Measurements from ENCODE around the gene ULBP1.
A peak's percentile ranks its signal among the peaks of the same experiment; 100 is the strongest.
"Not testable (repeated sequence)": the region's sequence is repeated elsewhere in the genome, so short reads cannot be mapped to it uniquely, and the experiment has no call there.

Gene ULBP1

GRCh38 chr6:150006961-150007464 is 43.3 kb downstream of the ULBP1 start:
- Histone ChIP-seq H3K9me3 (ENCODE audit: control extremely low read depth in 1 of 5, control insufficient read depth in 4 of 5, insufficient read depth in 2 of 5, low read depth in 1 of 5, low read length in 4 of 5) (peaks cover 0 to 6% (median 0%) of the 10 kb centered on the region in 5 experiments), H3K4me3 (ENCODE audit: control insufficient read depth in 1 of 7, extremely low read depth in 1 of 7, insufficient read depth in 4 of 7, low read depth in 2 of 7, low read length in 6 of 7) (no peak overlapping the region), H3K27me3 (replicated peaks in 2 of 5; ENCODE audit: control insufficient read depth in 4 of 5, insufficient read depth in 5 of 5, low read length in 4 of 5) (peaks cover 0 to 60% (median 11%) of the 10 kb centered on the region in 5 experiments), H3K4me1 (ENCODE audit: control extremely low read depth in 1 of 4, control insufficient read depth in 4 of 4, insufficient read depth in 4 of 4, low read length in 3 of 4) (peaks cover 0 to 18% (median 17%) of the 10 kb centered on the region in 4 experiments), H3K27ac (ENCODE audit: insufficient read depth in 1 of 2, low read depth in 1 of 2, low read length in 2 of 2, poor library complexity in 1 of 2, severe bottlenecking in 2 of 2) (no peak overlapping the region), H3K36me3 (ENCODE audit: control insufficient read depth in 4 of 4, insufficient read depth in 4 of 4, low read length in 3 of 4) (no peaks in the 10 kb centered on the region)
- POLR2A ChIA-PET, result interaction anchor here (0.6 to 0.7 kb wide), 2 partner anchors 11 to 15 kb away, joined by 3 read pairs; no protein-coding TSS in a partner anchor
- WGBS (ENCODE audit: insufficient coverage), result 96% methylated on average over 5 of the region's 7 CpGs
- CTCF ChIA-PET, result interaction anchor here (1.1 to 3.1 kb wide), 2 partner anchors 10 to 45 kb away, joined by 3 to 17 read pairs; no protein-coding TSS in a partner anchor
- DNase-seq, result peak; percentile 38 to 56 (median 51)

DNA sequence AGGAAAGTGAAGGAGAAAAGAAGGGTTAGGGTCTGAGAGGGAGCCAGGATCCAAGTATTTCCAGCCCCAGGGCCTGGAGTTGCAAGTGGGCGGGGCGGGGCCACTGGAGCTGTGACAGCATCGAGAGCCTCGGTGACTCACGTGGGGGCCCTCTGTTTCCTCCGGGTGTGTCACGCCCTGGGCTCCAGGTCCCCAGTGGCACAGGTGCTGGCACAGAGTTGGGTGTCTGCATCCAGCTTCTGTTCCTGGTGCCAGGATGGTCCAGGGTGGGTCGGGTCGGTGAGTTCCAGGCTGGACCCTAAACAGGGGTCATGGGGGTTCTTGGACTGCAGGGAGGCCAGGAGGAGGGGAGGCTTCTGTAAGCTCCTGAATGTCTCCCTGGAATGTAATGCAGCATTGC is 44.8 kb downstream of the ULBP1 start:
- Histone ChIP-seq H3K4me3 (ENCODE audit: control insufficient read depth in 1 of 7, extremely low read depth in 1 of 7, insufficient read depth in 4 of 7, low read depth in 2 of 7, low read length in 6 of 7) (no peak overlapping the region), H3K27ac (ENCODE audit: insufficient read depth in 1 of 2, low read depth in 1 of 2, low read length in 2 of 2, poor library complexity in 1 of 2, severe bottlenecking in 2 of 2) (no peak overlapping the region), H3K27me3 (replicated peaks in 2 of 5; ENCODE audit: control insufficient read depth in 4 of 5, insufficient read depth in 5 of 5, low read length in 4 of 5) (peaks cover 4 to 64% (median 15%) of the 10 kb centered on the region in 5 experiments), H3K9me3 (ENCODE audit: control extremely low read depth in 1 of 5, control insufficient read depth in 4 of 5, insufficient read depth in 2 of 5, low read depth in 1 of 5, low read length in 4 of 5) (no peaks in the 10 kb centered on the region), H3K36me3 (ENCODE audit: control insufficient read depth in 4 of 4, insufficient read depth in 4 of 4, low read length in 3 of 4) (no peaks in the 10 kb centered on the region), H3K4me1 (ENCODE audit: control extremely low read depth in 1 of 4, control insufficient read depth in 4 of 4, insufficient read depth in 4 of 4, low read length in 3 of 4) (peaks cover 0 to 18% (median 17%) of the 10 kb centered on the region in 4 experiments)
- 46% methylated on average over 9 of the region's 9 CpGs for WGBS (ENCODE audit: insufficient coverage)
- CTCF ChIA-PET, result interaction anchor here (0.6 to 3.1 kb wide), 6 partner anchors 9 to 143 kb away, joined by 3 to 17 read pairs (median 3); no protein-coding TSS in a partner anchor
- peak in 2 of 3 donors; percentile 22 to 52 for DNase-seq
- POLR2A ChIA-PET, result no interaction called here

GRCh38 chr6:150012846-150013784 is 49.4 kb downstream of the ULBP1 start:
- not testable (repeated sequence) for H3K4me3 ChIP-seq (ENCODE audit: control insufficient read depth in 1 of 7, extremely low read depth in 1 of 7, insufficient read depth in 4 of 7, low read depth in 2 of 7, low read length in 6 of 7); H3K27ac ChIP-seq (ENCODE audit: insufficient read depth in 1 of 2, low read depth in 1 of 2, low read length in 2 of 2, poor library complexity in 1 of 2, severe bottlenecking in 2 of 2); H3K36me3 ChIP-seq (ENCODE audit: control insufficient read depth in 4 of 4, insufficient read depth in 4 of 4, low read length in 3 of 4); H3K4me1 ChIP-seq (ENCODE audit: control extremely low read depth in 1 of 4, control insufficient read depth in 4 of 4, insufficient read depth in 4 of 4, low read length in 3 of 4); H3K9me3 ChIP-seq (ENCODE audit: control extremely low read depth in 1 of 5, control insufficient read depth in 4 of 5, insufficient read depth in 2 of 5, low read depth in 1 of 5, low read length in 4 of 5); DNase-seq
- ChIA-PET CTCF (interaction anchor here (0.7 to 1.3 kb wide), 2 partner anchors 51 to 77 kb away, joined by 3 read pairs; no protein-coding TSS in a partner anchor), POLR2A (interaction anchor here (0.7 kb wide), 1 partner anchor 367 kb away, joined by 5 read pairs; no protein-coding TSS in a partner anchor)
- WGBS (ENCODE audit: insufficient coverage), result 33% methylated on average over 5 of the region's 8 CpGs
- peaks cover 14 to 75% (median 43%) of the 10 kb centered on the region in 5 experiments for H3K27me3 ChIP-seq (replicated peaks in 2 of 5; ENCODE audit: control insufficient read depth in 4 of 5, insufficient read depth in 5 of 5, low read length in 4 of 5)

DNA sequence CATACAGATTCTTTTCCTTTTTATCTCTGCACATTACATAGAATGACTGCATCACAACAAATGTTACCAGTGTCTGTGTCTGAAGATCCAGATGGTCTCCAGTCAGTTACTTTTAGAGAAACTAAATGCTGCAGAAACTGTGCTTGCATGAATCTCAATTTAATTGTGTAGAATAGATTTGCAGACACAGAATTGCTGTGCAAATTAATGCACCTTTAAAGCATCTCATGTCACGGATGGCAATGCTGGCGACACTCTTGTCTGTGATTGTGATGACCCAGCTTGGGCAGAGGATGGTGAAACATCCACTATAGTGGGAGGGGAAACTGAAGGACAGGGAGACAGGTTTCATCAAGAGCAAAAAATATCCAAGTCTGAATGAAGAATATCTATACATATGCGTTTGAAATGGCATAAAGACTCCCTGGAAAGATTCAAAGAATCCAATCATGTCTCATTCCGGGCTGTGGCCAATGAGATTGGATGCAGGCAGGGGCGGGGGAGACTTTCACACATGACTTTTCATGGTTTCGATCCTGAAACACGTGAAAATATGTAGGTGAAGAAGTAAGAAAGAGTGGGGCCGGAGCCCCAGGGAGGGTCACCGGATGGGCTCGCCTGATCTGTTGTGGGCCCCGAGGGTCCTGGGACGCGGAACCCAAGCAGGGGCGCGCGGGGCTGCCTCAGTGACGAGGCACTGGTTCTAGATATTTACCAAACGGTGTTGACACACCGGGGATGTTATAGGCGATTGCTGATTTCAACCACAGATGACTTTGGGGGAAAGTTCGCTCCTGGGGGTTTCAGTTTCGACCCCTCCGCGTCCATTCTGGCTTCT is 50.3 kb downstream of the ULBP1 start:
- H3K9me3 ChIP-seq (ENCODE audit: control extremely low read depth in 1 of 5, control insufficient read depth in 4 of 5, insufficient read depth in 2 of 5, low read depth in 1 of 5, low read length in 4 of 5); H3K36me3 ChIP-seq (ENCODE audit: control insufficient read depth in 4 of 4, insufficient read depth in 4 of 4, low read length in 3 of 4); H3K4me1 ChIP-seq (ENCODE audit: control extremely low read depth in 1 of 4, control insufficient read depth in 4 of 4, insufficient read depth in 4 of 4, low read length in 3 of 4); DNase-seq; H3K27ac ChIP-seq (ENCODE audit: insufficient read depth in 1 of 2, low read depth in 1 of 2, low read length in 2 of 2, poor library complexity in 1 of 2, severe bottlenecking in 2 of 2); POLR2A ChIA-PET; H3K4me3 ChIP-seq (ENCODE audit: control insufficient read depth in 1 of 7, extremely low read depth in 1 of 7, insufficient read depth in 4 of 7, low read depth in 2 of 7, low read length in 6 of 7): not testable (repeated sequence)
- no CpG with 5 or more reads among the region's 24 CpGs for WGBS (ENCODE audit: insufficient coverage)
- H3K27me3 ChIP-seq (replicated peaks in 2 of 5; ENCODE audit: control insufficient read depth in 4 of 5, insufficient read depth in 5 of 5, low read length in 4 of 5), result peaks cover 14 to 75% (median 41%) of the 10 kb centered on the region in 5 experiments
- CTCF ChIA-PET, result interaction anchor here (1.3 kb wide), 1 partner anchor 78 kb away, joined by 3 read pairs; no protein-coding TSS in a partner anchor

DNA sequence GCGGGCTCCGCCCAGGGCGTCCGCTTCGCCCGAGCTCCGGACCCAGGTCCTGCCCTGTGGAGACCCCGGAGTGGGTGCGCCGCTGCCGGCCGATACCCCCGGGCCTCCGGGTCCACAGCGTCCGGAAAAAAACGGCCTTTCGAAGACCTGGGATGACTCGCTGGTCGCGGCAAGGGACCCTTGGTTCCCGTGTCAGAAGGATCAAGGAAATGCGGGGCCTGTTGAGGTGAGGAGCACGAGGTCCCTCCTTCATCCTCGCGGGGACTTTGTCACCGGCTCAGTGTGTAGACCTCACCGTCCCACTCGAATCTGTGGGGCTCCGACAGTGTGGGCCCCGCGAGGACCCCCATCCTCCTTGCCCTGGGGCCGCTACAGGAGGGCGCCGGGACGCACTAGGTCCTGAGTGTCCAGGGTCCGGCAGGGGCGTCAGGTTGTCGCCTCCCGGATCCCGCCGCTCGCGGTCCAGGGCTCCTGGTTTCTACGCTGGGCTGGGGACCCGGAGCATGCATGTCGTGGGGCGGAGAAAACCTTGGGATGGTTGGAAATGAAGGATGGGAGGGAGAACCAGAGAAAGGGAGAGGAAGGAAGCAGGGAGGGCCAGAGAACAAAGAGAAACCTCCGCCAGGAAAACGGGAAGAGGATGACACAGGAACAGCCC is 51.0 kb downstream of the ULBP1 start:
- DNase-seq; H3K36me3 ChIP-seq (ENCODE audit: control insufficient read depth in 4 of 4, insufficient read depth in 4 of 4, low read length in 3 of 4); CTCF ChIA-PET; H3K27ac ChIP-seq (ENCODE audit: insufficient read depth in 1 of 2, low read depth in 1 of 2, low read length in 2 of 2, poor library complexity in 1 of 2, severe bottlenecking in 2 of 2); POLR2A ChIA-PET; H3K4me3 ChIP-seq (ENCODE audit: control insufficient read depth in 1 of 7, extremely low read depth in 1 of 7, insufficient read depth in 4 of 7, low read depth in 2 of 7, low read length in 6 of 7); H3K9me3 ChIP-seq (ENCODE audit: control extremely low read depth in 1 of 5, control insufficient read depth in 4 of 5, insufficient read depth in 2 of 5, low read depth in 1 of 5, low read length in 4 of 5); H3K4me1 ChIP-seq (ENCODE audit: control extremely low read depth in 1 of 4, control insufficient read depth in 4 of 4, insufficient read depth in 4 of 4, low read length in 3 of 4): not testable (repeated sequence)
- no CpG with 5 or more reads among the region's 50 CpGs for WGBS (ENCODE audit: insufficient coverage)
- H3K27me3 ChIP-seq (replicated peaks in 2 of 5; ENCODE audit: control insufficient read depth in 4 of 5, insufficient read depth in 5 of 5, low read length in 4 of 5), result peaks cover 14 to 71% (median 41%) of the 10 kb centered on the region in 5 experiments

DNA sequence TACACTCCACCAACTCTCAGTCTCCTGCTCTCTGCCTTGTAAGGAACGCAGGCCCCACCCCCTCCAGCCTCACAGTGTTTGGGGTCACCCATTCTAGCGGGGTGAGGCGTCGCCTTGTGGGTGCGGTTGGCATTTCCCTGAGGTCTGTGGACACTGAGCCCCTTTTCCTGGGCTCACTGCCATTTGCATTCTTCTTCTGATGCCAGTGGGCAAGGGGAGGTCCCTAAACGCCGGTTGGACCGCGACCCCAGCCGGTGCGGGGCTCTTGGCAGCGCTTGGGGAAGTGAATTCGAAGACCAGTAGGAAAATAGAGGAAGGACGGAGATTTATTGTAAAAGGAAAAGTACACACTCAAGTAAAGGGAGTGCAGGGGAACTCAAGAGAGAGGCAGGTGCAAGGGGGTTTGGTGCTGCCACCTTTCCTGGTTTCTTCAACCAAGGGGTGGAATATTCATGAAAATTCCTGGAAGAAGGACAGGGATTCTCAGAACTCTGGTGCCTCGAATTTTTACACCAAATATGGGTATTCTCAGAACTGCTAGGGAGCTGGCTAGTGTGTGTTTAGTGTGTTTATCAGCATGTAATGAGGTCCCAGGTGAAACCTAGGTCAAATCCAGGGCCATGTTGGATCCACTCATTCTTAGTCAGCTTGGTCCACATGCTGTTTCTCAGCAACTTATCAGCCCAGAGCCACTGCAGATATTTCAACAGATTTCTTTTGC is 51.7 kb downstream of the ULBP1 start:
- H3K4me1 ChIP-seq (ENCODE audit: control extremely low read depth in 1 of 4, control insufficient read depth in 4 of 4, insufficient read depth in 4 of 4, low read length in 3 of 4); CTCF ChIA-PET; H3K36me3 ChIP-seq (ENCODE audit: control insufficient read depth in 4 of 4, insufficient read depth in 4 of 4, low read length in 3 of 4); H3K4me3 ChIP-seq (ENCODE audit: control insufficient read depth in 1 of 7, extremely low read depth in 1 of 7, insufficient read depth in 4 of 7, low read depth in 2 of 7, low read length in 6 of 7); H3K27ac ChIP-seq (ENCODE audit: insufficient read depth in 1 of 2, low read depth in 1 of 2, low read length in 2 of 2, poor library complexity in 1 of 2, severe bottlenecking in 2 of 2); POLR2A ChIA-PET; H3K9me3 ChIP-seq (ENCODE audit: control extremely low read depth in 1 of 5, control insufficient read depth in 4 of 5, insufficient read depth in 2 of 5, low read depth in 1 of 5, low read length in 4 of 5): not testable (repeated sequence)
- H3K27me3 ChIP-seq (replicated peaks in 2 of 5; ENCODE audit: control insufficient read depth in 4 of 5, insufficient read depth in 5 of 5, low read length in 4 of 5), result peaks cover 11 to 66% (median 41%) of the 10 kb centered on the region in 5 experiments
- WGBS (ENCODE audit: insufficient coverage), result 2% methylated on average over 6 of the region's 15 CpGs
- DNase-seq, result peak in 2 of 3 donors; percentile 20 to 34

Measured in common myeloid progenitor, CD34-positive (primary cell).